22Rv1 (cell line): ENCODE measurements around the gene SMYD3.

Source experiments
- CTCF ChIP-seq: fragments of 450-650 bp; IDR thresholded peaks from 2 replicates; pipeline ENCODE4 v1.5.1; 2017; ENCODE audit warnings: mild to moderate bottlenecking
- ZFX ChIP-seq: fragments of 450-650 bp; IDR thresholded peaks from 2 replicates; pipeline ENCODE4 v1.6.1; 2017; ENCODE audit warnings: antibody characterized with exemption, borderline replicate concordance

GRCh38 chr1:245929224-245929623 is 577.9 kb downstream of the SMYD3 start:
- TF ChIP-seq CTCF = no peak
- TF ChIP-seq ZFX = no peak
